ENCODE data around the gene EFNA4.

EFNA4 gene

GRCh38 chr1:155050560-155051341, 12.8 kb upstream of the EFNA4 start, which contains the start of gene ADAM15:
ADAM15 (plus strand) TSS chr1:155051316; CDS start chr1:155051387, 71 bp downstream.
- Histone ChIP-seq H3K9me3 (no peaks in the 10 kb centered on the region), H3K4me1 (peaks cover 6 to 30% (median 22%) of the 10 kb centered on the region in 4 donors), H3K36me3 (peaks cover 5 to 26% (median 22%) of the 10 kb centered on the region in 3 donors), H3K27me3 (no peaks in the 10 kb centered on the region), H3K4me3 (peak within 1 kb of the TSS; percentile 68 to 71), H3K27ac (peak within 1 kb of the TSS; percentile 72 to 91)
- intact Hi-C loops (cut with DNase I; ENCODE audit: low total_unique reads): no loop called here
- peak; percentile 86 to 92 for TF ChIP-seq CTCF (IDR thresholded peaks at IDR 0.05)
- peak; percentile 76 to 91 for DNase-seq

DNA sequence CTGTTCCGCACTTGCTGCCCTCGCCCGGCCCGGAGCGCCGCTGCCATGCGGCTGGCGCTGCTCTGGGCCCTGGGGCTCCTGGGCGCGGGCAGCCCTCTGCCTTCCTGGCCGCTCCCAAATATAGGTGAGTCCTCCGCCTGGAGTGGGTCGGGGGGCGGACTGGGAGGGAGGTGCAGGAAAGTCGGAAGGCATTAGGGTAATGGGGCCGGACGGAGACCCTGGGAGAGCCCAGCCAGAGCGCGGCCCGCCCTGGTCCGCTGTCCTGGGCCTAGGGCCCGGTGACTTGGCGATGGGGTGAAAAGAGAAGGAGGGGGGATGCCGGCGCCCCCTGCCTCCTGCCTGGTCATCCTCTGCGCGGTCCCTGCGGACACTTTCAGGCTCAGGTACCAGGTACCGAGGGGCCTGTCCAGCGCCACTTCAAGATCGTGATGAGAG, 12.2 kb upstream of the EFNA4 start:
- no peak for DNase-seq
- intact Hi-C loops (cut with DNase I; ENCODE audit: low total_unique reads): no loop called here
- H3K9me3 ChIP-seq: no peaks in the 10 kb centered on the region
- peak overlapping the region; percentile 72 to 91 for H3K27ac ChIP-seq
- H3K36me3 ChIP-seq: peaks cover 5 to 32% (median 28%) of the 10 kb centered on the region in 3 donors
- peak overlapping the region; percentile 68 to 71 for H3K4me3 ChIP-seq
- TF ChIP-seq CTCF (IDR thresholded peaks at IDR 0.05): no peak
- H3K27me3 ChIP-seq: no peaks in the 10 kb centered on the region
- H3K4me1 ChIP-seq: peaks cover 6 to 30% (median 22%) of the 10 kb centered on the region in 4 donors

GRCh38 chr1:155051777-155052398, 11.7 kb upstream of the EFNA4 start:
- H3K9me3 ChIP-seq: no peaks in the 10 kb centered on the region
- peaks cover 6 to 30% (median 22%) of the 10 kb centered on the region in 4 donors for H3K4me1 ChIP-seq
- H3K27me3 ChIP-seq: no peaks in the 10 kb centered on the region
- no peak for TF ChIP-seq CTCF (IDR thresholded peaks at IDR 0.05)
- intact Hi-C loops (cut with DNase I; ENCODE audit: low total_unique reads): no loop called here
- DNase-seq: peak; percentile 58 to 85
- peak overlapping the region; percentile 72 to 91 for H3K27ac ChIP-seq
- H3K36me3 ChIP-seq: peaks cover 9 to 38% (median 33%) of the 10 kb centered on the region in 3 donors
- peak overlapping the region; percentile 68 to 71 for H3K4me3 ChIP-seq

- H3K27me3 ChIP-seq: no peaks in the 10 kb centered on the region
- H3K27ac ChIP-seq: peak overlapping the region; percentile 72 to 91
- DNase-seq: no peak
- intact Hi-C loops (cut with DNase I; ENCODE audit: low total_unique reads): no loop called here
- peak overlapping the region; percentile 68 to 71 for H3K4me3 ChIP-seq
- peaks cover 17 to 46% (median 42%) of the 10 kb centered on the region in 3 donors for H3K36me3 ChIP-seq
- H3K4me1 ChIP-seq: peaks cover 6 to 30% (median 22%) of the 10 kb centered on the region in 4 donors
- peak in 1 of 2 experiments; percentile 2 for TF ChIP-seq CTCF (IDR thresholded peaks at IDR 0.05)
- no peaks in the 10 kb centered on the region for H3K9me3 ChIP-seq
Observed at GRCh38 chr1:155052439-155053395, 10.8 kb upstream of the EFNA4 start.

- Histone ChIP-seq H3K9me3 (no peaks in the 10 kb centered on the region), H3K4me1 (peaks cover 6 to 30% (median 22%) of the 10 kb centered on the region in 4 donors), H3K27me3 (no peaks in the 10 kb centered on the region), H3K4me3 (no peak overlapping the region), H3K27ac (no peak overlapping the region), H3K36me3 (peaks cover 19 to 55% (median 51%) of the 10 kb centered on the region in 3 donors)
- no peak for TF ChIP-seq CTCF (IDR thresholded peaks at IDR 0.05)
- intact Hi-C loops (cut with DNase I; ENCODE audit: low total_unique reads): no loop called here
- no peak for DNase-seq
Observed at GRCh38 chr1:155053531-155054105, 9.9 kb upstream of the EFNA4 start.

Data from tibial artery (tissue), 4 donors.